Right lobe of liver (tissue), 6 donors: ENCODE results near the gene MKS1. TPM values are rescaled to one million over a fixed set of nuclear protein-coding genes. Genes with fewer than 3 reads are reported as not detected.
A peak's percentile ranks its signal among the peaks of the same experiment; 100 is the strongest.

Experiments
- ATAC-seq, 4 donors: fragments of 200-7000 bp; cut with Tn5 transposase; one replicate each; pipeline ENCODE4 v1.9.1; 2020; ENCODE audit warnings: mild to moderate bottlenecking in 4 of 4, moderate library complexity in 4 of 4
- DNase-seq, 3 donors: peaks; one replicate each; pipeline ENCODE4 v3.0.0-alpha.2; 2020
- H3K27ac ChIP-seq, 3 donors: fragments of 200-600 bp; one replicate each; pipeline ENCODE4 v1.8.0; 2022
- H3K27me3 ChIP-seq, 2 donors: fragments of 200-600 bp; one replicate each; pipeline ENCODE4 v1.8.0; 2022
- H3K36me3 ChIP-seq, 4 donors: fragments of 200-600 bp; sonication (generic) in 1 of 4; one replicate each; pipeline versions ENCODE4 v1.5.1 to v1.8.0; 2017 to 2022; ENCODE audit warnings: control low read depth in 1 of 4
- H3K4me1 ChIP-seq, 4 donors: fragments of 200-600 bp; sonication (generic) in 1 of 4; one replicate each; pipeline versions ENCODE4 v1.5.1 to v1.8.0; 2017 to 2022; ENCODE audit warnings: control low read depth in 1 of 4
- H3K4me3 ChIP-seq, 3 donors: fragments of 200-600 bp; one replicate each; pipeline ENCODE4 v1.8.0; 2022
- H3K9me3 ChIP-seq, 4 donors: fragments of 200-600 bp; sonication (generic) in 1 of 4; one replicate each; pipeline versions ENCODE4 v1.5.1 to v1.8.0; 2017 to 2022; ENCODE audit warnings: control low read depth in 1 of 4
- CTCF ChIP-seq, 4 donors: fragments of 200-600 bp in 3 of 4; fragments of 450-650 bp in 1 of 4; IDR thresholded peaks; one replicate each; pipeline versions ENCODE4 v1.5.1 to v1.8.0; 2016 to 2022; ENCODE audit warnings: antibody characterized with exemption in 4 of 4, mild to moderate bottlenecking in 2 of 4
- POLR2A ChIP-seq: fragments of 450-650 bp; IDR thresholded peaks from one replicate; pipeline ENCODE4 v1.6.1; 2017; ENCODE audit warnings: antibody characterized with exemption, mild to moderate bottlenecking
- WGBS: methylation state at CpG from one replicate; pipeline ENCODE4 v1.1.6; 2018; ENCODE audit warnings: low coverage, low lambda C conversion rate; ENCODE audit not compliant: insufficient coverage; ENCODE audit errors: missing lambda C conversion rate; 5-methylcytosine and 5-hydroxymethylcytosine counted together
- intact Hi-C, 2 donors: fragments of 100-400 bp; cut with DNase I; formaldehyde crosslinking; loops; one replicate each; pipeline versions ENCODE4 v1.11.2 to v1.14.1; 2022
- total RNA-seq, 6 experiments: library from RNA; depleted of rRNA in 2 of 6; stranded (reverse); fragments of >200 nt in 2 of 6; fragmentation: NEBNext Ultra II Directional in 3 of 6; extraction: Animal tissue kit (Norgen Biotek cat#: 25700) in 3 of 6; gene quantifications; one replicate each; pipeline versions ENCODE4 v1.1.0 to v1.2.4, GENCODE V29; 2016 to 2023
- donor health status: DM: no; HTN: yes; CAD: no.
- donor health status: DM: no; HTN: no; CAD: no.
- donor health status: DM: no; HTN: no; CAD: no.
- donor health status: DM: no; HTN: yes; CAD: no.
- donor health status: DM: no; HTN: yes; CAD: no.

The MKS1 gene
- total RNA-seq, 6 experiments from 2014 or later = 3.3 to 9.2 (median 7.2) TPM

- DNase-seq (no peak), ATAC-seq (no peak)
- Histone ChIP-seq H3K36me3 (no peaks in the 10 kb centered on the region), H3K4me1 (peaks cover 0 to 3% (median 0%) of the 10 kb centered on the region in 4 donors), H3K27me3 (no peaks in the 10 kb centered on the region), H3K9me3 (no peaks in the 10 kb centered on the region), H3K27ac (peak overlapping the region in 1 of 3 donors; percentile 36), H3K4me3 (peak overlapping the region; percentile 67 to 85 (median 84))
- TF ChIP-seq CTCF (IDR thresholded peaks at IDR 0.05) (no peak), POLR2A (no peak)
- intact Hi-C loops = no loop called here
- 37% methylated on average over 5 of the region's 7 CpGs for WGBS
Observed at GRCh38 chr17:58219789-58220183, 731 bp upstream of the MKS1 start.

- 85% methylated on average over 3 of the region's 3 CpGs for WGBS
- Histone ChIP-seq H3K4me3 (no peak overlapping the region), H3K4me1 (peaks cover 0 to 3% (median 0%) of the 10 kb centered on the region in 4 donors), H3K27ac (no peak overlapping the region), H3K27me3 (no peaks in the 10 kb centered on the region), H3K9me3 (no peaks in the 10 kb centered on the region), H3K36me3 (peaks cover 0 to 12% (median 2%) of the 10 kb centered on the region in 4 donors)
- no peak for DNase-seq
- TF ChIP-seq POLR2A (no peak), CTCF (IDR thresholded peaks at IDR 0.05) (no peak)
- no peak for ATAC-seq
- intact Hi-C loops = no loop called here
Observed at GRCh38 chr17:58217766-58218165, 1.3 kb downstream of the MKS1 start.

GRCh38 chr17:58215685-58216084 lies 3.4 kb downstream of the MKS1 start:
- ATAC-seq (no peak), DNase-seq (no peak)
- no peak for TF ChIP-seq POLR2A
- no peak for TF ChIP-seq CTCF (IDR thresholded peaks at IDR 0.05)
- no peak overlapping the region for H3K4me3 ChIP-seq
- H3K4me1 ChIP-seq = peaks cover 0 to 3% (median 0%) of the 10 kb centered on the region in 4 donors
- no peak overlapping the region for H3K27ac ChIP-seq
- no peaks in the 10 kb centered on the region for H3K27me3 ChIP-seq
- peaks cover 0 to 24% (median 5%) of the 10 kb centered on the region in 4 donors for H3K36me3 ChIP-seq
- H3K9me3 ChIP-seq = no peaks in the 10 kb centered on the region
- intact Hi-C loops = no loop called here

DNA sequence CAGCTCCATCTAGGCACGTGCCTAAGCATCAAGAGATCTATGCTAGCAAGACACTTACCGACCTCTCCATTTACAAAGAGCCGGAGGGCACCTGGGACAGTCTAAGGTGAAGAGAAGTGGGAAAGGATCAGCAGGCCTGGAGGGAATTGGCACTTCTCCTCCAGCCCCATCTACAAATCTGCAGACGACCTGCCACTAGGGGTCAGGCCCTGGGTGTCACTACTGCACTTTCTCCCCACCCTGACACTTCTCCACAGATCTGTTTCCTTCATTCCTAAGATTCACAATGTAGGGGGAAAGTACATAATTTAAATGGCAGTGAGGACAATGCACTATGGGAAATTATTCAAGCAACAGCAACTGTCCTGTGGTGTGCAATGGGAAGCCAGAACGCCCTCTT lies 8.1 kb downstream of the MKS1 start:
- intact Hi-C loops = no loop called here
- no peaks in the 10 kb centered on the region for H3K9me3 ChIP-seq
- TF ChIP-seq CTCF (IDR thresholded peaks at IDR 0.05) (peak in 1 of 4 donors; percentile 6), POLR2A (no peak)
- no peak for ATAC-seq
- 100% methylated on average over 3 of the region's 5 CpGs for WGBS
- no peak overlapping the region for H3K4me3 ChIP-seq
- no peak for DNase-seq
- no peak overlapping the region for H3K27ac ChIP-seq
- H3K36me3 ChIP-seq = peaks cover 0 to 37% (median 9%) of the 10 kb centered on the region in 4 donors
- H3K27me3 ChIP-seq = no peaks in the 10 kb centered on the region
- no peaks in the 10 kb centered on the region for H3K4me1 ChIP-seq

GRCh38 chr17:58208344-58208743 lies 10.7 kb downstream of the MKS1 start:
- Histone ChIP-seq H3K4me3 (no peak overlapping the region), H3K27ac (no peak overlapping the region), H3K27me3 (no peaks in the 10 kb centered on the region), H3K9me3 (no peaks in the 10 kb centered on the region), H3K4me1 (no peaks in the 10 kb centered on the region), H3K36me3 (peaks cover 0 to 31% (median 8%) of the 10 kb centered on the region in 4 donors)
- TF ChIP-seq POLR2A = no peak
- TF ChIP-seq CTCF (IDR thresholded peaks at IDR 0.05) = no peak
- intact Hi-C loops = no loop called here
- DNase-seq (no peak), ATAC-seq (no peak)
- WGBS = 95% methylated on average over 3 of the region's 5 CpGs
